Smooth muscle cell of the umbilical artery (primary cell): ENCODE measurements around the gene PATZ1. TPM values are rescaled to one million over a fixed set of nuclear protein-coding genes. Genes with fewer than 3 reads are reported as not detected.

Experiments
- total RNA-seq: library from RNA; depleted of rRNA; stranded (reverse); fragments of >200 nt; gene quantifications from 2 replicates; pipeline ENCODE4 v1.2.3, GENCODE V29; 2014

PATZ1 gene
- total RNA-seq: 10.1 and 13.7 TPM in 2 replicates

GRCh38 chr22:31346255-31346732 lies at the start of gene PATZ1:
PATZ1 (minus strand) TSS chr22:31346346; CDS start chr22:31345602, 744 bp downstream.

GRCh38 chr22:31292236-31292989 lies 53.7 kb downstream of the PATZ1 start, which contains the start of gene PIK3IP1:
PIK3IP1 (minus strand) TSS chr22:31292488; CDS start chr22:31292344, 144 bp downstream.

Other genes with a start within 250 kb of the PATZ1 start
- gene SELENOM, start 238.8 kb downstream of the PATZ1 start, total RNA-seq: 118 and 197 TPM in 2 replicates
- 0.30 and 0.74 TPM in 2 replicates for gene INPP5J, start 223.4 kb downstream of the PATZ1 start, total RNA-seq
- under 0.01 and 0.23 TPM in 2 replicates for gene PLA2G3, start 205.8 kb downstream of the PATZ1 start, total RNA-seq
- 32.3 and 33.3 TPM in 2 replicates for gene RNF185, start 186.2 kb downstream of the PATZ1 start, total RNA-seq
- 89.6 and 174 TPM in 2 replicates for gene LIMK2, start 134.0 kb downstream of the PATZ1 start, total RNA-seq
- gene PIK3IP1, start 53.9 kb downstream of the PATZ1 start, total RNA-seq: 16.8 and 23.2 TPM in 2 replicates
- 56.1 and 69.5 TPM in 2 replicates for gene DRG1, start 53.3 kb upstream of the PATZ1 start, total RNA-seq
- 12.8 and 18.7 TPM in 2 replicates for gene EIF4ENIF1, start 143.5 kb upstream of the PATZ1 start, total RNA-seq
- gene SFI1, start 150.2 kb upstream of the PATZ1 start, total RNA-seq: 15.7 and 21.2 TPM in 2 replicates